Colonic mucosa (tissue), 4 donors: Measurements from ENCODE around the gene FGFBP3. TPM values are rescaled to one million over a fixed set of nuclear protein-coding genes. Genes with fewer than 3 reads are reported as not detected.

Experiments used
- DNase-seq: peaks from one replicate; pipeline ENCODE4 v3.0.0-alpha.2; 2020
- H3K27ac ChIP-seq: fragments of 200-600 bp; one replicate; pipeline ENCODE4 v1.8.0; 2021
- H3K27me3 ChIP-seq: fragments of 200-600 bp; one replicate; pipeline ENCODE4 v1.8.0; 2021
- H3K36me3 ChIP-seq: fragments of 200-600 bp; one replicate; pipeline ENCODE4 v1.8.0; 2021
- H3K4me1 ChIP-seq: fragments of 200-600 bp; one replicate; pipeline ENCODE4 v1.8.0; 2021; ENCODE audit warnings: mild to moderate bottlenecking
- H3K4me3 ChIP-seq: fragments of 200-600 bp; one replicate; pipeline ENCODE4 v1.8.0; 2021
- H3K9ac ChIP-seq, 2 donors: one replicate each; pipeline ENCODE4 v1.7.0; 2013; ENCODE audit warnings: control low read depth in 2 of 2, low read depth in 2 of 2, low read length in 2 of 2
- H3K9me3 ChIP-seq: fragments of 200-600 bp; one replicate; pipeline ENCODE4 v1.8.0; 2021
- CTCF ChIP-seq: fragments of 200-600 bp; IDR thresholded peaks from one replicate; pipeline ENCODE4 v1.8.0; 2022; ENCODE audit warnings: antibody characterized with exemption, mild to moderate bottlenecking
- intact Hi-C: fragments of 100-400 bp; cut with DNase I; formaldehyde crosslinking; loops from one replicate; pipeline ENCODE4 v1.14.1; 2022
- total RNA-seq, 2 donors: library from RNA; stranded (reverse); fragmentation: NEBNext Ultra II Directional in 1 of 2; extraction: Animal tissue kit (Norgen Biotek cat#: 25700) in 1 of 2; gene quantifications; one replicate each; pipeline ENCODE4 v1.2.1, GENCODE V29; 2021
- donor health status: healthy.
- donor health status: DM: no; HTN: no; CAD: no.
- donor health status: DM: no; HTN: no; CAD: no.

FGFBP3 gene
- total RNA-seq, result 1 to 10 TPM; 1.1 to 2.8 TPM

- no peaks in the 10 kb centered on the region for H3K27me3 ChIP-seq
- no peaks in the 10 kb centered on the region for H3K9me3 ChIP-seq
- intact Hi-C loops, result loop anchor here (10.0 kb wide), 1 partner anchor 274 kb away; the partner anchor contains the start of gene PPP1R3C
- peak within 1 kb of the TSS; percentile 94 for H3K4me3 ChIP-seq
- no peak for TF ChIP-seq CTCF
- peak; percentile 66 for DNase-seq
- no peaks in the 10 kb centered on the region for H3K36me3 ChIP-seq
- peak within 1 kb of the TSS; percentile 41 to 70 for H3K9ac ChIP-seq
- H3K4me1 ChIP-seq, result no peaks in the 10 kb centered on the region
- peak within 1 kb of the TSS; percentile 61 for H3K27ac ChIP-seq
Measured at GRCh38 chr10:91909117-91909677, at the start of gene FGFBP3. FGFBP3 (minus strand) TSS chr10:91909486; CDS start chr10:91908969, 517 bp downstream.

- H3K4me3 ChIP-seq, result no peak overlapping the region
- H3K27me3 ChIP-seq, result no peaks in the 10 kb centered on the region
- H3K4me1 ChIP-seq, result no peaks in the 10 kb centered on the region
- peaks cover 13% of the 10 kb centered on the region for H3K36me3 ChIP-seq
- no peak for TF ChIP-seq CTCF
- H3K9me3 ChIP-seq, result no peaks in the 10 kb centered on the region
- intact Hi-C loops, result loop anchor here (10.0 kb wide), 1 partner anchor 122 kb away; no protein-coding TSS in a partner anchor
- no peak for DNase-seq
- no peak overlapping the region for H3K9ac ChIP-seq
- H3K27ac ChIP-seq, result no peak overlapping the region
Measured at GRCh38 chr10:91957091-91957490, 47.8 kb upstream of the FGFBP3 start.

- intact Hi-C loops, result loop anchor here (10.0 kb wide), 1 partner anchor 120 kb away; no protein-coding TSS in a partner anchor
- H3K4me3 ChIP-seq, result no peak overlapping the region
- no peak overlapping the region for H3K27ac ChIP-seq
- no peak for TF ChIP-seq CTCF
- DNase-seq, result no peak
- H3K27me3 ChIP-seq, result no peaks in the 10 kb centered on the region
- H3K36me3 ChIP-seq, result peaks cover 13% of the 10 kb centered on the region
- H3K9ac ChIP-seq, result no peak overlapping the region
- no peaks in the 10 kb centered on the region for H3K4me1 ChIP-seq
- H3K9me3 ChIP-seq, result no peaks in the 10 kb centered on the region
Measured at GRCh38 chr10:91955114-91955513, 45.8 kb upstream of the FGFBP3 start.

- intact Hi-C loops, result loop anchor here (10.0 kb wide), 1 partner anchor 119 kb away; no protein-coding TSS in a partner anchor
- Histone ChIP-seq H3K4me1 (no peaks in the 10 kb centered on the region), H3K4me3 (no peak overlapping the region)
Measured at GRCh38 chr10:91953600-91954160, 44.4 kb upstream of the FGFBP3 start.

More at GRCh38 chr10:91953600-91954160, 44.4 kb upstream of the FGFBP3 start:
- H3K27me3 ChIP-seq, result no peaks in the 10 kb centered on the region
- no peak overlapping the region for H3K9ac ChIP-seq
- no peak overlapping the region for H3K27ac ChIP-seq
- DNase-seq, result no peak
- H3K36me3 ChIP-seq, result peaks cover 8% of the 10 kb centered on the region
- TF ChIP-seq CTCF, result no peak
- no peaks in the 10 kb centered on the region for H3K9me3 ChIP-seq
